Gastroesophageal sphincter (tissue), 4 donors: Measurements from ENCODE around the gene CPB2. TPM values are rescaled to one million over a fixed set of nuclear protein-coding genes. Genes with fewer than 3 reads are reported as not detected.

Experiments
- ATAC-seq: fragments of 150-250 bp; one replicate; pipeline ENCODE4 v1.9.1; 2016; ENCODE audit warnings: mild to moderate bottlenecking, moderate library complexity
- H3K27ac ChIP-seq, 4 donors: fragments of 200-600 bp; sonication (generic) in 3 of 4; 1 replicate in 3 of 4; 2 replicates in 1 of 4; pipeline ENCODE4 v1.5.1; 2016 to 2019
- H3K27me3 ChIP-seq: fragments of 200-600 bp; sonication (generic); one replicate; pipeline ENCODE4 v1.5.1; 2019
- H3K36me3 ChIP-seq, 2 donors: fragments of 200-600 bp; sonication (generic); one replicate each; pipeline ENCODE4 v1.5.1; 2019; ENCODE audit warnings: control low read depth in 1 of 2
- H3K4me1 ChIP-seq, 3 donors: fragments of 200-600 bp; sonication (generic); 1 replicate in 2 of 3; 2 replicates in 1 of 3; pipeline ENCODE4 v1.5.1; 2016 to 2019; ENCODE audit warnings: control low read depth in 2 of 3
- H3K4me3 ChIP-seq, 2 donors: fragments of 200-600 bp; sonication (generic); one replicate each; pipeline ENCODE4 v1.5.1; 2019; ENCODE audit warnings: mild to moderate bottlenecking in 1 of 2, moderate library complexity in 1 of 2
- H3K9me3 ChIP-seq, 3 donors: fragments of 200-600 bp; sonication (generic); one replicate each; pipeline ENCODE4 v1.5.1; 2017 to 2019; ENCODE audit warnings: control low read depth in 2 of 3
- CTCF ChIP-seq, 4 experiments: fragments of 200-600 bp in 2 of 4; fragments of 450-650 bp in 2 of 4; sonication (generic) in 1 of 4; IDR thresholded peaks; one replicate each; pipeline ENCODE4 v1.5.1; 2017 to 2019; ENCODE audit warnings: antibody characterized with exemption in 4 of 4, mild to moderate bottlenecking in 2 of 4, moderate library complexity in 2 of 4
- EP300 ChIP-seq: sonication (generic); formaldehyde crosslinking; IDR thresholded peaks from one replicate; pipeline ENCODE4 v1.6.1; 2017; ENCODE audit warnings: antibody characterized with exemption, mild to moderate bottlenecking
- POLR2A ChIP-seq, 2 donors: fragments of 450-650 bp; IDR thresholded peaks; one replicate each; pipeline ENCODE4 v1.6.1; 2017; ENCODE audit warnings: antibody characterized with exemption in 2 of 2, mild to moderate bottlenecking in 2 of 2, moderate library complexity in 1 of 2
- POLR2AphosphoS5 ChIP-seq: sonication (generic); formaldehyde crosslinking; IDR thresholded peaks from one replicate; pipeline ENCODE4 v1.6.1; 2017; ENCODE audit warnings: antibody characterized with exemption
- WGBS, 2 donors: methylation state at CpG; one replicate each; pipeline ENCODE4 v1.1.5; 2018; ENCODE audit warnings: low coverage in 1 of 2; 5-methylcytosine and 5-hydroxymethylcytosine counted together
- total RNA-seq, 4 donors: library from RNA; depleted of rRNA; stranded (reverse); fragments of >200 nt; gene quantifications; one replicate each; pipeline ENCODE4 v1.1.0, GENCODE V29; 2016

Gene CPB2
- total RNA-seq, 4 donors from 2014 or later, result not detected

GRCh38 chr13:46025157-46025556 is 79.7 kb downstream of the CPB2 start:
- Histone ChIP-seq H3K27me3 (no peaks in the 10 kb centered on the region), H3K9me3 (peaks cover 0 to 1% (median 0%) of the 10 kb centered on the region in 3 donors), H3K27ac (no peak overlapping the region), H3K4me1 (no peaks in the 10 kb centered on the region), H3K36me3 (peaks cover 0 to 5% of the 10 kb centered on the region in 2 donors), H3K4me3 (no peak overlapping the region)
- WGBS, 2 donors, result 98% methylated on average over 4 of the region's 4 CpGs
- no peak for TF ChIP-seq CTCF (IDR thresholded peaks at IDR 0.05)
- no peak for TF ChIP-seq POLR2A (IDR thresholded peaks at IDR 0.05)
- TF ChIP-seq POLR2AphosphoS5, result no peak
- TF ChIP-seq EP300, result no peak
- ATAC-seq, result no peak

GRCh38 chr13:46022481-46022880 is 82.4 kb downstream of the CPB2 start:
- Histone ChIP-seq H3K36me3 (peaks cover 0 to 32% of the 10 kb centered on the region in 2 donors), H3K27me3 (no peaks in the 10 kb centered on the region), H3K27ac (no peak overlapping the region), H3K4me1 (no peaks in the 10 kb centered on the region), H3K4me3 (no peak overlapping the region), H3K9me3 (no peaks in the 10 kb centered on the region)
- TF ChIP-seq POLR2A (IDR thresholded peaks at IDR 0.05) (no peak), CTCF (IDR thresholded peaks at IDR 0.05) (no peak), POLR2AphosphoS5 (no peak), EP300 (no peak)
- 89 to 95% methylated on average over 2 of the region's 2 CpGs for WGBS, 2 donors
- no peak for ATAC-seq

- Histone ChIP-seq H3K27ac (no peak overlapping the region), H3K27me3 (no peaks in the 10 kb centered on the region), H3K9me3 (no peaks in the 10 kb centered on the region), H3K36me3 (peaks cover 0 to 67% of the 10 kb centered on the region in 2 donors), H3K4me1 (no peaks in the 10 kb centered on the region), H3K4me3 (no peak overlapping the region)
- TF ChIP-seq EP300, result no peak
- TF ChIP-seq POLR2A (IDR thresholded peaks at IDR 0.05), result no peak
- TF ChIP-seq CTCF (IDR thresholded peaks at IDR 0.05), result no peak
- no peak for TF ChIP-seq POLR2AphosphoS5
- ATAC-seq, result no peak
Measured at GRCh38 chr13:46016216-46016615, 88.6 kb downstream of the CPB2 start.

GRCh38 chr13:46015366-46015765 is 89.5 kb downstream of the CPB2 start:
- no peak for ATAC-seq
- H3K36me3 ChIP-seq, result peaks cover 0 to 75% of the 10 kb centered on the region in 2 donors
- no peaks in the 10 kb centered on the region for H3K27me3 ChIP-seq
- TF ChIP-seq POLR2A (IDR thresholded peaks at IDR 0.05), result no peak
- TF ChIP-seq EP300, result no peak
- TF ChIP-seq POLR2AphosphoS5, result no peak
- TF ChIP-seq CTCF (IDR thresholded peaks at IDR 0.05), result no peak
- no peaks in the 10 kb centered on the region for H3K9me3 ChIP-seq
- 83 to 90% methylated on average over 3 of the region's 3 CpGs for WGBS, 2 donors
- H3K4me3 ChIP-seq, result no peak overlapping the region
- H3K4me1 ChIP-seq, result no peaks in the 10 kb centered on the region
- no peak overlapping the region for H3K27ac ChIP-seq

GRCh38 chr13:46012404-46012803 is 92.4 kb downstream of the CPB2 start:
- ATAC-seq, result no peak
- TF ChIP-seq EP300 (no peak), POLR2A (IDR thresholded peaks at IDR 0.05) (no peak), CTCF (IDR thresholded peaks at IDR 0.05) (no peak), POLR2AphosphoS5 (no peak)
- Histone ChIP-seq H3K27ac (no peak overlapping the region), H3K27me3 (no peaks in the 10 kb centered on the region), H3K4me1 (no peaks in the 10 kb centered on the region), H3K4me3 (no peak overlapping the region), H3K36me3 (peaks cover 0 to 75% of the 10 kb centered on the region in 2 donors), H3K9me3 (no peaks in the 10 kb centered on the region)
